Keratinocyte (primary cell): ENCODE measurements around the gene STEAP2. TPM values are rescaled to one million over a fixed set of nuclear protein-coding genes. Genes with fewer than 3 reads are reported as not detected.

Experiments used
- DNase-seq: peaks from one replicate; pipeline ENCODE4 v3.0.0-alpha.2; 2011; ENCODE audit warnings: low read depth, missing footprints, low spot score
- FAIRE-seq: peaks from 2 replicates; lab custom pipeline; 2011; peaks lifted over from hg19 to GRCh38; lab: Jason Lieb, UNC
- H2AFZ ChIP-seq: 2 replicates; pipeline ENCODE4 v1.6.0; 2012; ENCODE audit warnings: low read length, control low read depth, inconsistent platforms; ENCODE audit not compliant: control insufficient read depth
- H3K27ac ChIP-seq: 2 replicates; pipeline ENCODE4 v1.5.1; 2011; ENCODE audit warnings: low read length; ENCODE audit not compliant: control insufficient read depth, insufficient read depth
- H3K27me3 ChIP-seq: 3 replicates; pipeline ENCODE4 v1.6.0; 2011; ENCODE audit warnings: low read length; ENCODE audit not compliant: control insufficient read depth, insufficient read depth; ENCODE audit errors: extremely low read depth
- H3K36me3 ChIP-seq, 2 experiments: 2 replicates in 1 of 2; 3 replicates in 1 of 2; pipeline ENCODE4 v1.5.1; 2011; ENCODE audit warnings: low read length in 2 of 2, mild to moderate bottlenecking in 1 of 2; ENCODE audit not compliant: control insufficient read depth in 2 of 2, insufficient read depth in 2 of 2; ENCODE audit errors: extremely low read depth in 1 of 2
- H3K4me1 ChIP-seq: 3 replicates; pipeline ENCODE4 v1.5.1; 2011; ENCODE audit warnings: low read length; ENCODE audit not compliant: control insufficient read depth, insufficient read depth; ENCODE audit errors: extremely low read depth
- H3K4me2 ChIP-seq: 3 replicates; pipeline ENCODE4 v1.6.0; 2011; ENCODE audit warnings: low read depth, low read length; ENCODE audit not compliant: control insufficient read depth, insufficient read depth; ENCODE audit errors: extremely low read depth
- H3K4me3 ChIP-seq, 3 experiments: fragments of 200-600 bp in 1 of 3; sonication (generic) in 1 of 3; 2 replicates in 2 of 3; 3 replicates in 1 of 3; pipeline ENCODE4 v1.5.1; 2011 to 2016; ENCODE audit warnings: low read length in 3 of 3, mild to moderate bottlenecking in 3 of 3, control low read depth in 2 of 3, inconsistent platforms in 1 of 3, low read depth in 1 of 3, mixed read lengths in 1 of 3, mixed run types in 1 of 3, moderate library complexity in 1 of 3; ENCODE audit not compliant: control insufficient read depth in 2 of 3, insufficient read depth in 2 of 3; ENCODE audit errors: extremely low read depth in 1 of 3
- H3K79me2 ChIP-seq: 2 replicates; pipeline ENCODE4 v1.6.0; 2012; ENCODE audit warnings: low read length; ENCODE audit not compliant: control insufficient read depth, insufficient read depth
- H3K9ac ChIP-seq: 3 replicates; pipeline ENCODE4 v1.6.0; 2011; ENCODE audit warnings: low read length; ENCODE audit not compliant: control insufficient read depth, insufficient read depth; ENCODE audit errors: extremely low read depth
- H3K9me1 ChIP-seq: 3 replicates; pipeline ENCODE4 v1.6.0; 2011; ENCODE audit warnings: low read length; ENCODE audit not compliant: control insufficient read depth, insufficient read depth; ENCODE audit errors: extremely low read depth
- H3K9me3 ChIP-seq: 2 replicates; pipeline ENCODE4 v1.5.1; 2012; ENCODE audit warnings: low read depth, low read length; ENCODE audit not compliant: control insufficient read depth
- H4K20me1 ChIP-seq: 3 replicates; pipeline ENCODE4 v1.6.0; 2011; ENCODE audit warnings: low read length; ENCODE audit not compliant: control insufficient read depth, insufficient read depth; ENCODE audit errors: extremely low read depth
- CTCF ChIP-seq, 3 experiments: IDR thresholded peaks in 1 of 3; conservative IDR thresholded peaks in 1 of 3; optimal IDR thresholded peaks in 1 of 3; 2 replicates in 2 of 3; 3 replicates in 1 of 3; pipeline versions ENCODE3 to v1.5.1; 2011; ENCODE audit warnings: low read length in 3 of 3, mild to moderate bottlenecking in 3 of 3, moderate library complexity in 2 of 3, control low read depth in 1 of 3, inconsistent platforms in 1 of 3; ENCODE audit not compliant: insufficient read depth in 2 of 3; ENCODE audit errors: extremely low read depth in 1 of 3
- EZH2 ChIP-seq: IDR thresholded peaks from one replicate; pipeline ENCODE4 v1.6.1; 2012; ENCODE audit warnings: inconsistent platforms, mild to moderate bottlenecking, low read length, moderate library complexity
- dilution Hi-C: fragments of 300-500 bp; cut with MboI; formaldehyde crosslinking; loops from one replicate; pipeline ENCODE4 v1.7.0; 2020; ENCODE audit warnings: low sequenced_read_pairs; ENCODE audit not compliant: extremely low pct_ligation_motif_present
- polyA plus RNA-seq, 5 experiments: library from polyadenylated mRNA; depleted of rRNA in 3 of 5; stranded (reverse) in 3 of 5; stranded (forward) in 1 of 5; unstranded in 1 of 5; fragments of >200 nt; gene quantifications; 1 replicate in 1 of 5; 2 replicates in 3 of 5; 3 replicates in 1 of 5; pipeline versions ENCODE4 v1.2.1 to v1.2.3, GENCODE V29; 2011 to 2012; ENCODE audit warnings: missing spikeins in 2 of 5, low read depth in 1 of 5, low replicate concordance in 1 of 5

The STEAP2 gene
- polyA plus RNA-seq, 1 donor (not counting 4 experiments of a cell fraction or from before 2014, with no cell fraction given), result 3.9 TPM

DNA sequence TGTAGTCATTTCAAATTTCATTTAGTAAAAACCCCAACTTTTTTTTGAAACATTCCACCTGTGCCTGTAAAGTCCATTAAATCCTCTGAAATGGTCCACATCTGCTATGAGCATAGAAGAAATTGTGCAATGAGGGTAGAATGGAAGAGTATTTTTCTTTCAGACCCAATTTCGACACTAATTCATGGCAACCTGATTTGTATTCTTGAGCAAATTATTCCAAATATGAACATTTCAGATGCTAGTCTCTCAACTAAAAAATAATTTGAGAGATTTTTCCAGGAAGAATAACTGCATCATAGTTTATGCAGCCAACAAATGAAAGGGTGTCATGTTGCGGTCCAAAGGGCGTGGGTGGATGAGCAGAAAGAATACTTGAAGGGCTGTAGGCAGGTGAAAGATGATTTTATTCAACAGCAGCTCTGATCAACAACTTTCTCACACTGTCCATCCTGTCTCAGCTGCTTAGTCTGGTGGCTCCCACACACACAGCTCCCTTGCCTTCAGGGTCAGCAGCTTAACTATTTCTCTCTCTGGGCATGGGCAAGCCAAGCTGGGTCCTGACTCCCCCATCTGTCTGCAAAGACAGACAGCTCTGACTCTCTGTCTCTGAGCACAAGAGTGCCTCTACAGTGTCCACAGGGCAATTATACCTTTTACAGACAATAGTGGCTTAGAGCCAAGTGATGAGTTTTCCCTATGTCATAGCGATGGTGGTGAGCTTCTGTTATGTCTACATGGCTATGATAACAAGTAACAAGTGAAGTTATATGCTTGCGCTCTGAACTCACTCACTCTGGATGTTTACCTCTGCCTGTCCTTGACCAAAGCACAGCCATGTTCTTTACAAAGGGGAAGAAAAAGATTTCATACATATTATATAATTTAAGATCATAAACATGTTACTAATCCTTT, 11.5 kb downstream of the STEAP2 start:
- Histone ChIP-seq H3K36me3 (no peaks in the 10 kb centered on the region), H3K4me1 (no peaks in the 10 kb centered on the region), H2AFZ (no peak overlapping the region), H4K20me1 (no peaks in the 10 kb centered on the region), H3K9ac (no peak overlapping the region), H3K4me3 (no peak overlapping the region), H3K9me3 (no peaks in the 10 kb centered on the region), H3K27me3 (no peaks in the 10 kb centered on the region), H3K9me1 (no peaks in the 10 kb centered on the region), H3K27ac (no peak overlapping the region), H3K79me2 (no peaks in the 10 kb centered on the region), H3K4me2 (no peak overlapping the region)
- DNase-seq (no peak), FAIRE-seq (peak; percentile 69)
- TF ChIP-seq EZH2 (no peak), CTCF (optimal IDR thresholded peaks at IDR 0.05 in 1 of 3, IDR thresholded peaks at IDR 0.05 in 1 of 3, conservative IDR thresholded peaks at IDR 0.05 in 1 of 3; ENCODE audit: extremely low read depth in 1 of 3, insufficient read depth in 2 of 3, low read length in 3 of 3) (no peak)
- dilution Hi-C loops, result no loop called here

DNA sequence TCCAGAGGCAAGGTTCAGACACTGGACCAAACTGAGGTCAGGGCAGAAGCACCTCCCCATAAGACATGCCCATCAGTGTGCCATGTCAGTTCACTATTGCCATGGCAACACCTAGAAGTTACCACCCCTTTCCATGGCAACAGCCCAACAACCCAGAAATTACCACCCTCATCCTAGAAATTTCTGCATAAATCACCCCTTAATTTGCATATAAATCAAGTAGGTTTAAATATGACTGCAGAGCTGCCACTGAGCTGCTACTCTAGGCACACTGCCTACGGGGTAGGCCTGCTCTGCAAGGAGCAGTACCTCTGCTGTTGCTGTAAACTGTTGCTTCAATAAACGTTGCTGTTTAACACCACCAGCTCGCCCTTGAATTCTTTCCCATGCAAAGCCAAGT, 12.7 kb downstream of the STEAP2 start:
- Histone ChIP-seq H3K4me2 (no peak overlapping the region), H3K27me3 (no peaks in the 10 kb centered on the region), H3K4me1 (no peaks in the 10 kb centered on the region), H3K79me2 (no peaks in the 10 kb centered on the region), H3K9me1 (no peaks in the 10 kb centered on the region), H2AFZ (no peak overlapping the region), H4K20me1 (no peaks in the 10 kb centered on the region), H3K9me3 (no peaks in the 10 kb centered on the region), H3K27ac (no peak overlapping the region), H3K4me3 (no peak overlapping the region), H3K36me3 (no peaks in the 10 kb centered on the region), H3K9ac (no peak overlapping the region)
- dilution Hi-C loops, result no loop called here
- no peak for TF ChIP-seq EZH2
- TF ChIP-seq CTCF (optimal IDR thresholded peaks at IDR 0.05 in 1 of 3, IDR thresholded peaks at IDR 0.05 in 1 of 3, conservative IDR thresholded peaks at IDR 0.05 in 1 of 3; ENCODE audit: extremely low read depth in 1 of 3, insufficient read depth in 2 of 3, low read length in 3 of 3), result no peak
- no peak for FAIRE-seq
- no peak for DNase-seq
